Neural cell (in vitro differentiated cells): ENCODE results near the gene SCP2.

Experiments used
- MXI1 ChIP-seq: fragments of 450-650 bp; conservative IDR thresholded peaks from 2 replicates; pipeline ENCODE4 v1.6.1; 2014; ENCODE audit warnings: antibody characterized with exemption, mild to moderate bottlenecking; ENCODE audit not compliant: poor library complexity, severe bottlenecking
- RAD21 ChIP-seq: fragments of 450-650 bp; conservative IDR thresholded peaks from 2 replicates; pipeline ENCODE4 v1.6.1; 2014; ENCODE audit warnings: antibody characterized with exemption, mild to moderate bottlenecking, moderate library complexity
- TF ChIP-seq, protein P1 (sequence below): fragments of 450-650 bp; IDR thresholded peaks from 2 replicates; pipeline ENCODE4 v1.5.1; 2014; ENCODE audit warnings: antibody characterized with exemption, mild to moderate bottlenecking, moderate library complexity; ENCODE audit not compliant: poor library complexity, severe bottlenecking

- TF ChIP-seq, protein P1, sequence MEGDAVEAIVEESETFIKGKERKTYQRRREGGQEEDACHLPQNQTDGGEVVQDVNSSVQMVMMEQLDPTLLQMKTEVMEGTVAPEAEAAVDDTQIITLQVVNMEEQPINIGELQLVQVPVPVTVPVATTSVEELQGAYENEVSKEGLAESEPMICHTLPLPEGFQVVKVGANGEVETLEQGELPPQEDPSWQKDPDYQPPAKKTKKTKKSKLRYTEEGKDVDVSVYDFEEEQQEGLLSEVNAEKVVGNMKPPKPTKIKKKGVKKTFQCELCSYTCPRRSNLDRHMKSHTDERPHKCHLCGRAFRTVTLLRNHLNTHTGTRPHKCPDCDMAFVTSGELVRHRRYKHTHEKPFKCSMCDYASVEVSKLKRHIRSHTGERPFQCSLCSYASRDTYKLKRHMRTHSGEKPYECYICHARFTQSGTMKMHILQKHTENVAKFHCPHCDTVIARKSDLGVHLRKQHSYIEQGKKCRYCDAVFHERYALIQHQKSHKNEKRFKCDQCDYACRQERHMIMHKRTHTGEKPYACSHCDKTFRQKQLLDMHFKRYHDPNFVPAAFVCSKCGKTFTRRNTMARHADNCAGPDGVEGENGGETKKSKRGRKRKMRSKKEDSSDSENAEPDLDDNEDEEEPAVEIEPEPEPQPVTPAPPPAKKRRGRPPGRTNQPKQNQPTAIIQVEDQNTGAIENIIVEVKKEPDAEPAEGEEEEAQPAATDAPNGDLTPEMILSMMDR = no peak
- TF ChIP-seq MXI1 (no peak), RAD21 (no peak)
Measured at GRCh38 chr1:53082826-53083455, 155.9 kb downstream of the SCP2 start.
